ENCODE results near the gene GARIN5A. TPM values are rescaled to one million over a fixed set of nuclear protein-coding genes. Genes with fewer than 3 reads are reported as not detected.

Gene GARIN5A
- polyA plus RNA-seq, 1 of the 3 experiments (the other 2 are of a cell fraction) = 1.3 TPM

GRCh38 chr19:50464348-50464747 lies 12.3 kb downstream of the GARIN5A start (continued):
- TF ChIP-seq ZBTB33 (IDR thresholded peaks at IDR 0.05; ENCODE audit: borderline replicate concordance, low read depth) (no peak), CHD2 (IDR thresholded peaks at IDR 0.05; ENCODE audit: low read length, partially characterized antibody) (no peak), EP300 (IDR thresholded peaks at IDR 0.05; ENCODE audit: borderline replicate concordance in 1 of 2, low read depth in 1 of 2, low read length in 1 of 2) (no peak), ELF1 (IDR thresholded peaks at IDR 0.05) (no peak), RAD21 (IDR thresholded peaks at IDR 0.05; ENCODE audit: low read length) (no peak), MEF2A (IDR thresholded peaks at IDR 0.05; ENCODE audit: borderline replicate concordance, low read depth) (no peak), RCOR1 (IDR thresholded peaks at IDR 0.05; ENCODE audit: low read length) (no peak), MXI1 (IDR thresholded peaks at IDR 0.05; ENCODE audit: low read depth, low read length) (no peak)
- TF ChIP-seq, protein P1, sequence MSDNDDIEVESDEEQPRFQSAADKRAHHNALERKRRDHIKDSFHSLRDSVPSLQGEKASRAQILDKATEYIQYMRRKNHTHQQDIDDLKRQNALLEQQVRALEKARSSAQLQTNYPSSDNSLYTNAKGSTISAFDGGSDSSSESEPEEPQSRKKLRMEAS (IDR thresholded peaks at IDR 0.05; ENCODE audit: low read depth) = no peak

- no peaks in the 10 kb centered on the region for H3K9me3 ChIP-seq
- no peaks in the 10 kb centered on the region for H3K9me2 ChIP-seq
- CTCF ChIA-PET = interaction anchor here (0.8 to 8.3 kb wide), 9 partner anchors 43 to 105 kb away, joined by 3 to 80 read pairs (median 4); partner anchors contain the start of gene POLD1
- no peak overlapping the region for H3K27ac ChIP-seq (ENCODE audit: low read depth in 2 of 2, low read length in 1 of 2)
- no peak overlapping the region for H2AFZ ChIP-seq (ENCODE audit: low read depth)
- no peaks in the 10 kb centered on the region for H3F3A ChIP-seq (replicated peaks; ENCODE audit: insufficient read depth)
- TF ChIP-seq JUND (IDR thresholded peaks at IDR 0.05) = no peak
- TF ChIP-seq IRF3 (IDR thresholded peaks at IDR 0.05; ENCODE audit: low read depth, low read length) = no peak
- POLR2A ChIA-PET = no interaction called here
- H3K4me3 ChIP-seq (ENCODE audit: low read depth in 2 of 2, low read length in 1 of 2) = no peak overlapping the region
- H3K79me2 ChIP-seq (ENCODE audit: insufficient read depth) = no peaks in the 10 kb centered on the region
- peaks cover under 1% of the 10 kb centered on the region; the same call in 1 of the 2 replicates for H3K27me3 ChIP-seq (ENCODE audit: insufficient read depth)
- WGBS (ENCODE audit: low lambda C conversion rate) = 75% methylated on average over 7 of the region's 7 CpGs
- no peak overlapping the region for H3K4me2 ChIP-seq
- no peak overlapping the region for H3K9ac ChIP-seq
- no peaks in the 10 kb centered on the region for H3K36me3 ChIP-seq (replicated peaks in 1 of 2; ENCODE audit: control insufficient read depth in 1 of 2, insufficient read depth in 2 of 2, low read length in 1 of 2)
- H4K20me1 ChIP-seq (ENCODE audit: insufficient read depth) = no peaks in the 10 kb centered on the region
- no peak for DNase-seq
- peaks cover 0 to 4% of the 10 kb centered on the region in 2 experiments; a peak in 1 of 4 replicates for H3K4me1 ChIP-seq (ENCODE audit: control insufficient read depth in 1 of 2, insufficient read depth in 2 of 2, low read depth in 1 of 2, low read length in 1 of 2)
Observed at GRCh38 chr19:50462970-50463369, 13.7 kb downstream of the GARIN5A start.

Measured in SK-N-SH (cell line).